Superior temporal gyrus (tissue), 1 donor: Measurements from ENCODE around the gene SNTN.

Source experiments
- DNase-seq: peaks from one replicate; pipeline ENCODE4 v3.0.0-alpha.2; 2016; ENCODE audit errors: extremely low spot score

Gene SNTN

DNA sequence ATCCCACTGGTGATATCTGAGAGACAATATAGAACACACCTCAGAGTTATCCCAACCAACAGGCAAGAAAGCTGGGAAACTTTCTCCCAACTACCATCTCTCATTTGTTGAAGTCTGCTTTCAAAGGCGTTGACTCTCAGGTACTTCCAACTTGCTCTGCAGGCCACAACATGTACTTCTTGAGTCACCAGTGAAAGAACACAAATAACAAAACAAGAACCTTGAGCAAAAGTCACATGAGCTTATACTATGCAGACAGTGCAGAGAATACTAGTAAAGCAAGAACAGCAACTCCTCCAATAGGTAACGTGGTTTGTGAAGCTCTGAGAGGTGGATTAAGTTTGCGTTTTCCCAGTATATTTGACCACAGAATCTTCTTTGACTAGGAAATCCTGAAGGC lies 20.6 kb downstream of the SNTN start:
- DNase-seq = no peak

DNA sequence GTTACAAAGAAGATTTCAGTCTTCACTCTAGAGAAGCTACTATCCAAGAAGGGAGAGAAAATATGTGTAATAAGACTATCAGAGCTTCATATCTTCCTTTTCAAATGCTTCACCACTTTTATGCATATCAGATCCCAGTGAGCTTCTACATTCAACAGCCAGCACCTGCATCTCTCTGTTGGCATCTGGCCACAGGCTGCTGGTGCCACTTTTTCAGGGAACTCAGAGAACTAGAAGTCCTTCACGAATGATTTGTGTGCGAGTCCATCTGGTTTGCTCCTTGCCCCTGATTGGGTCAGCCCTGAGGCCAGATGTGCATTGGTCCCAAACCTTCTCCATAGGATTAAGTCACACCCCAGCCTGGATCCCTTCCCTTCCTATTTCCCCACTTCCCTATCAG lies 22.1 kb downstream of the SNTN start:
- DNase-seq = no peak

DNA sequence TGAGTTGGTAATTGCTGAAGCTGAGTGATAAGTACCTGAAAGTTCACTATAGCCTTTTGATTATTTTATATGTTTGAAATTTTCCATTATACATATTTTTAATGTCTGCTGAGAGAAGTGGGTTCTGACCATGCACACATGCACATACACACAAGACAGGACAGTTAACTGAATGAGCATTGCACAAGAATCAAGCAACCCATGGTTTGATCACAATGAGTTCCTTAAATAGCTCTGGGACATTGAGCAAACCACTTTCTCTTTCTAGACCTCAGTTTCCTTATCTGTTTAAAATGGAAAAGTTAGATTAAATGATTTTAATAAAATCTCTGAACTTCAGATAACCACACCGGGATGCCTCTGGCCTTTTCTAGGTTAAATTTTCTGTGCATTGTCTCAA lies 26.7 kb downstream of the SNTN start:
- no peak for DNase-seq

DNA sequence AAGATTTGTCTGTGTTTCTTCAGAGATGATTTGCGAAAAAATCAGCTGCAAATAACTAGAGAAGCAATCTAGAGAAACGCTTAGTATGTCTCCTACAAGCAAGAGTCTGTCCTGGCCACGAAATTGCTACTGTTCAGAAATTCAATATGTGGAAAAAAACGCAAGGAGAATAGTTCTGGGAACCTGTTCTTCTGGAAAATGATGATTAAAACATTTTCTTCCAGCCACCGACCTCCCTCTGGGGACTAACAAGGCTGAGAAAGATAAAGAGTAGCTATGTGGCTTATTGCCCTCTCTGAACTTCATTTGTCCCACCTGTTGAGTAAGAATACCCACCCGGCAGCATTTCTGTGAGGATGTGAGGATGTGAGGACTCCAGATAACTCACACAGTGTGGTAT lies 31.6 kb downstream of the SNTN start:
- DNase-seq = no peak

DNA sequence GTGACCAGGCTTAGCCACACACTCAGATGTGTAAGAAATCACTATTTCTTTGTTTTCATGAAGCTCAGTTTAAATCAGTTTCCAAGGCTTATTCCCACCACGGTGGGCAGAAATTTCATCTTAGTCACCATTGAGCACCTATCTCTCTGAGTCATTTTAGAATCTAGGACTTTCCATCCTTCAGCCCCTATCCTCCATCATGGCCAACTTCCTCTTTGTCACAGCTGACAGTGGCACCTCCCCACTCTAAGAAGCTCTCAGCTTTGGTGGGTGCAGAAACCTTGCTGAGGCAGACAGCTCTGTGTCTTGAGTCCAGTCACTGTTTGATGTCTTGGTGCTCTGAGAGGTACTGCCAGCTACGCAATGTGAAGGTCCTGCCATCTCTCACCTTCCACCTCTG lies 32.9 kb downstream of the SNTN start:
- no peak for DNase-seq

DNA sequence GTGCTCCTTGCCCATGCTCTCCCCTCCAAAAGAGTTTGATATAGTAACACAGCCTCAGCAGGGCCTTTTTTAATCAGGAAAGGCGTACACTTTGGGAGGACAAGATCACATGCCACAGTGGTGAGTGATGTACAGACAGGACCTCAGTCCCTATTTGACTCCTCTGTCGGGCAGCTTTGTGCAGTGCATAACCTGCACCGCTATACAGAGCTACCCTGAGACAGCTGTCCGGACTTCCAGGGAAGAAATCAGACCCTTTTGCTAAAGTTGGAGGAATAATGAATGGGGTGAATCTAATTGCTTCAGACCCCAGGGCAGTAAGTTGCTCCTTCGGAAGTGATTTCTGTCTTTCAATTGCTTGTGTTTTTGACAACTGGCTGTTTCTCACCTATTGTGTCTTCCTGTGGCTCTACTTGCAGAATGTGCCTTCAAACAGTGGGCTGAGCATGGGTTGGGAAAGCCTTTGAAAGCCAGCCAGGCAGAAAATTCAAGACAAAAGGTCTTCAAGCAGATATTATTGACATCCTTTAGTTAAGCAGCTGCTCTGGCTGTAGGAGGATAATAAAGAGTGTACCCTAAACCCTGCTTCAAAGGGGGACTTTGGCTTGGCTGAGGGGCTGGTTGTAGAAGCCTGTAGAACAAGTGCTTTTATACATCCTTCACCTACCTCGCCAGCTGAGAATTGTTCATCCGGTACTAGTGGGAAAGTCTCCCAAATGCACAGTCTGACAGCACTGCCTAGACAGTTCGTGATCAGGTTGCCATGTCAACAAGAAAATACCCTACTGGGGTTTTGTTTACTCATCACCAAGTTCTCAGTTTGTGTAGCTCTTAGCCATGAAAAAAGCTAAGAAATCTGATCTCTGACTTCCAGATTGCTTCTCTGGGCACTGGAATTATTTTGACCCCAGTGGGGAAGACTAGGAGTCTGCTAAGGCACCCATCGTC lies 35.1 kb downstream of the SNTN start:
- no peak for DNase-seq

DNA sequence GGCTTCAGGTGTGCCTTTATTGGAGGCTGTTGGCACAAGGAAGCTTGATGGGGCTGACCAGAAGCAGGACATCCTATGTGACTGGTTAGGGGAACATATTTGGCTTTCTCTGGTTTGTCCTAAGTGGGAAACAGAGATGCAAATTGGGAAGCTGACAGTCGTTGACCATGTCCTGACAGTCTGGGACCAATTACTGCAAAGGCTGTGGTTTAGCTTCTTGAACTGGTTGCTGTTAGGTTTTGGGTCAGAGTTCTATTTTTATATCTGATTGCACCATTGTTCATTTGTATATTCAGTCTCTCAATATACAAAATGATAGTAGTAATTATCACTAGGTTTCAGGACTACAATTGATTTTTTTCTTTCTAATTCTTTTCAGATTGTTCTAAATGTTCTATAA lies 36.8 kb downstream of the SNTN start:
- DNase-seq = no peak

DNA sequence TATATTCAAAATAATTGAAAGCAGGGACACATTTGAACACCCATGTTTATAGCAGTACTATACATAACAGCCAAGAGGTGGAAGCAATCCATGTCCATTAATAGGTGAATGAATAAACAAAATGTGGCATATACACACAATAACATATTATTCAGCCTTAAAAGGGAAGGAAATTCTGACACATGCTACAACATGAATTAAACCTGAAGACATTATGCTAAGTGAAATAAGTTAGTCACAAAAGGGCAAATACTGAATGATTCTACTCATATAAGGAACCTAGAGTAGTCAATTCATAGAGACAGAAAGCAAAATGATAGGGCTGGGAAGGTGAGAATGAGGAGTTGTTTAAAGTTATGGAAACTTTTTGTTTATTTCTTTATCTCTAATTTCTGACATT lies 40.9 kb downstream of the SNTN start:
- DNase-seq = no peak

DNA sequence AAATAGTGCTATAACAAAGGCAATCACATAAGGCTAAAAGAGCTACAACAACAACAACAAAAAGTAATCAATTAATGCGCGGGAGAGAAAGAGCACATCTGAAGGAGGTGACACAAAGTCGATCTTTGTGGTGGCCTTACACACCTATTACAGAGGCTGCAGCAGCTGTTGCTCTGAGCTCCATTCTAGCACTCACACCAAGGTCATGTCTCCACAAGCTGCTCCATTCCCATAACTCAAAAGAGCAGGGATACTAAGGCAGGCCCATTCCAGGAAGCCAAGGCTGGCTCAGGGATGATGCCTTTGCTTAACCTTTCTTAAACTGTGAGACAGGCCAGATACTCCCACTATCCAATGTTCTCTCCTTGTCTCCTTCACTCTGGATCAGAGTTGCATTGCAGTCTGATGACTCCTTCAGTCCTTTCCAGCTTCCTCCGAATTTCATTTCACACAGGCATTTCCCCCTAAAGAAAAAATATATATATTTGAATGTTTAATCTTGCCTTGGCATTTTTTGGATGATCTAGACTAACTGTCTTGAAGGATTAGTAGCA lies 52.7 kb downstream of the SNTN start:
- no peak for DNase-seq

DNA sequence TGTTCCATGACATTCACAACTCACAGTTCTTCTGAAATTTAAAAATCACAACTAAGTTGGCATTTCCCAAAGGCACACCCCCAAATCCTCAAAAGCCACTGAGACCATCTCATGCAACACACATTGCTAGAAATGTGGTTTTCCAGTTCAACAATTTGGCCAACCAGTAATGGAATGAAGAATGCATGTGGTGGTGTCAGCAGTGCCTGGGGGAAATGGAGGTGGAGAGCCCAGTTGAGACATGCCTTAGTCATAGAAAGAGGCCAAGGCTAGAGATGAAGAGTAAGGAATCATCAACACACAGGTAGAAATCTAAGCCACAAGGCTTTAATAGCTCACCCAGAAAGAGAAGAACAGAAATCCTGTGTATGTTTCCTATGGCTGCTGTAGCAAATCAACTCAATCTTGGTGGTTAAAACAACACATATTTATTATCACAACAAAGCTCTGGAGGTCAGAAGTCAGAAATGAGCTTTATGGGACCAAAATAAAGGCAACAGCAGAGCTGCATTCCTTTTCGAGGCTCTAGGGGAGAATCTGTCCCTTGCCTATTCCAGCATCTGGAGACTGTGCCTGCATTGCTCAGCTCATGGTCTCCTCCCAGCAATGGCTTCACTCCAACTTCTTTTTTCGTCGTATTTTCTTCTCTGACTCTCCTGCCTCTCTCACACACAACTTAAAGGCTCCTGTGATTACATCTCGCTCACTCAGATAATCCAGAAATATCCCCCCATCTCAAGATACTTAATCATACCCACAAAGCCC lies 54.0 kb downstream of the SNTN start:
- DNase-seq = peak; percentile 43

DNA sequence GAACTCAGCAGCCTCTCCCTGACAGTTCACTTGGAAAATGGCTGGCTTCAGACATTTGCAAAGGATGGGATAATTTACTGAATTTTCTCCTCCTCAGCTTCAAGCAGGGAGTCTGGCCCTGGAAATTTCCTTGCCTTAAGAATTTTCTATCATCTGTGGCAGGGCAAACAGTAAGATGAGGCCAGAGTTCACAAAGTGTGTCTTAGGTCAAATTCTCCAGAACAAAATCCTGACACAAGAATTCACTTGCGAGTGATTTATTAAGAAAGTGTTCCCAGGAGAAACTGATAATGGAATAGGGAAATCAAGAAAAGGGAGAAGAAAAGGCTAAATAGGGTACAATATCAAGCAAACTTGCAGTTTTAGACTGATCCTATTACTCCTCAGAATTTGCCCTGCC lies 55.3 kb downstream of the SNTN start:
- DNase-seq = no peak

DNA sequence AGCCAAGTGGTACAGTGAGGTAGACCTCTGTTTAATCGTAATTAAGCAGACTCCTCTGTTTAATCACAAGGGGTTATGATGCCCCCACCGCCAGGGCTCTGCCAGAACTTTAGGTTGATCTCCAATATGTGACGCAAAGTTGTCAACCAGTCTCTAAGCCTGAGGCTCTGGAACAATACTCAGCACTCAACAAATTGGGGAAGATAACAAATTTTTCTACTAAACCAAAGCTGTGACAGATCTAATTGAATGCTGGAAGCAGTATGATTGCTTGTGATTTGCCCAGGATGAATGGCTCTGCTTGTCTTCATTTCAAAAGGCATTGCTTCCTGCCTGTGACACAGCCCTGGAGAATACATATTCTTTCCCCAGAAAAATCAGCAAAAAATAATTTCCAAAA lies 57.1 kb downstream of the SNTN start:
- no peak for DNase-seq
